ENCODE results near the gene ADGRL4.

The ADGRL4 gene

DNA sequence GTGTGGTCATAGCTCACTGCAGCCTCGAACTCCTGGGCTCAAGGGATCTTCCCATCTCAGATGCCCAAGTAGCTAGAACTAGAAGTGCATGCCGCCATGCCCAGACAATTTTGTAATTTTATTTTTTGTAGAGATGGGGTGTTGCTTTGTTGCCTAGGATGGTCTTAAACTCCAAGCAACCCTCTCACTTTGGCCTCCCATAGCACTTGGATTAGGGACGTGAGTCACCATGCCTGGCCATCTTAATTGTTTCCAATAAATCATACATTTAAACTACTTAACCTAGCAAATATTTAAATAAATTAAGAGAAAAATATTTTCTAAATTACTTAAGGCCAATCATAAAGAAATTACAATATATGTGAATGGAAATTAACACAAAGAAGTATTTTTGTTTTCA is 35.1 kb upstream of the ADGRL4 start:
- TF ChIP-seq, protein P1, sequence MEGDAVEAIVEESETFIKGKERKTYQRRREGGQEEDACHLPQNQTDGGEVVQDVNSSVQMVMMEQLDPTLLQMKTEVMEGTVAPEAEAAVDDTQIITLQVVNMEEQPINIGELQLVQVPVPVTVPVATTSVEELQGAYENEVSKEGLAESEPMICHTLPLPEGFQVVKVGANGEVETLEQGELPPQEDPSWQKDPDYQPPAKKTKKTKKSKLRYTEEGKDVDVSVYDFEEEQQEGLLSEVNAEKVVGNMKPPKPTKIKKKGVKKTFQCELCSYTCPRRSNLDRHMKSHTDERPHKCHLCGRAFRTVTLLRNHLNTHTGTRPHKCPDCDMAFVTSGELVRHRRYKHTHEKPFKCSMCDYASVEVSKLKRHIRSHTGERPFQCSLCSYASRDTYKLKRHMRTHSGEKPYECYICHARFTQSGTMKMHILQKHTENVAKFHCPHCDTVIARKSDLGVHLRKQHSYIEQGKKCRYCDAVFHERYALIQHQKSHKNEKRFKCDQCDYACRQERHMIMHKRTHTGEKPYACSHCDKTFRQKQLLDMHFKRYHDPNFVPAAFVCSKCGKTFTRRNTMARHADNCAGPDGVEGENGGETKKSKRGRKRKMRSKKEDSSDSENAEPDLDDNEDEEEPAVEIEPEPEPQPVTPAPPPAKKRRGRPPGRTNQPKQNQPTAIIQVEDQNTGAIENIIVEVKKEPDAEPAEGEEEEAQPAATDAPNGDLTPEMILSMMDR (conservative IDR thresholded peaks at IDR 0.05), result no peak
- TF ChIP-seq ZFX (IDR thresholded peaks at IDR 0.05), result no peak
- H3K27ac ChIP-seq, result no peak overlapping the region

DNA sequence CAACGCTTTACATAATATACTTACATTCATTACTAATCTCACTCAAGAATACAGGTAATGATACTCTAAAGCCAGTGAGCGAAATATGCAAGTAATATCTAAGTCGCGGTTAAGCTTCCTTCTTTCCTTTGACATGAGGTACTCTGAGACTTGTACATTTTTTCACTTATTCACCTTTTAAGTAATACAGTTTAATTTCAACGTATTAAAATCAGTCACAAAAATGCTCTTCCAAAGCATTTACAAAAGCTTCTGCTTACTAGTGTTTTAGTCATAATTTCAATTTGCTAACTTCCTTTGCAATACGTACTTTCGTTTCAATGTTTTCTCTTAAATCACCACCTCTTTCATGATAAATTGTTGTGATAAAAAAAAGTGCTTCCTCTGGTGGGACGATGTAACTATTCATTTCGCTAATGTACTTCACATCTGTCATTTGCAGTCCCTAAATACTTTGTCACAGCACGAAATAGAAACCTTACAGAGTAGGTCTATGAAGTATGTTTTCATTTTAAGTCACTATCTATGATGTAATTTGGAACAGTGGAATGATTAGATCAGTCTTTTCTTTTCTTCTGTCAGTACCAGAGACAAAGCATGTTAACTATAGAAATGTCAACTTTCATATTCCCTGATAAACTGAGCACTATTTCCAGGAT is 34.0 kb upstream of the ADGRL4 start:
- H3K27ac ChIP-seq, result no peak overlapping the region
- no peak for TF ChIP-seq ZFX (IDR thresholded peaks at IDR 0.05)
- TF ChIP-seq, protein P1 (conservative IDR thresholded peaks at IDR 0.05), result no peak

DNA sequence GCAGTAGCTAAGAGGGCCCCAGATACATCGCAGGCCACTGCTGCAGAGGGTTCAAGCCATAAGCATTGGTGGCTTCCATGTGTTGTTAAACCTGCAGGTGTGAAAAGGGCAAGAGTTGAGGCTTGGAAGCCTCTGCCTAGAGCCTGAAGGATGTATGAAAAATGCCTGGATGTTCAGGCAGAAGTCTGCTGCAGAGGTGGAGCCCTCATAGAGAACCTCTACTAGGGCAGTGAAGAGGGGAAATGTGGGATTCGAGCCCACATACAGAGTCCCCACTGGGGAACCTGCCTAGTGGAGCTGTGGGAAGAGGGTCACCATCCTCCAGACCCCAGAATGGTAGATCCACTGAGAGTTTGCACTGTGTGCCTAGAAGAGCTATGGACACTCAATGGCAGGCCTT is 30.6 kb upstream of the ADGRL4 start:
- no peak overlapping the region for H3K27ac ChIP-seq
- TF ChIP-seq, protein P1 (conservative IDR thresholded peaks at IDR 0.05), result no peak
- no peak for TF ChIP-seq ZFX (IDR thresholded peaks at IDR 0.05)

DNA sequence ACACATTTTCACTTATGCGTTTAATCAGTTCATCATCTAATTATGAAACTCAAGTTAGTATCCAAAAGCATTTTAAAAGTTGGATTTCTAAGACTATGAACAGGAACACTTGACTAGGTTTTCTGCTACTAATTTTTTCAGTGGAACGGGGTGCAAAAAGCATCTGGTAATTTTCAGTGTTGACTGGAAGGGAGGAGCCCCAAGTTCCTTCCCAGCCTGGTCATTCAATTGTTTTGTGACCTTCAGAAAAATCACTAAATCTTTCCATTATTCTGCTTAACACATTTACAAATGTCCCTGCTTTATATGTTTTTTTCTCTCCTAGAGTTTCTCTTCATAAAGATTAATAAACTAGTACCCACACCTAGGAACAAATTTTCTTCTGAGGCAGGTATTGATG is 6.0 kb upstream of the ADGRL4 start:
- TF ChIP-seq ZFX (IDR thresholded peaks at IDR 0.05), result no peak
- TF ChIP-seq, protein P1 (conservative IDR thresholded peaks at IDR 0.05), result no peak
- H3K27ac ChIP-seq, result no peak overlapping the region

DNA sequence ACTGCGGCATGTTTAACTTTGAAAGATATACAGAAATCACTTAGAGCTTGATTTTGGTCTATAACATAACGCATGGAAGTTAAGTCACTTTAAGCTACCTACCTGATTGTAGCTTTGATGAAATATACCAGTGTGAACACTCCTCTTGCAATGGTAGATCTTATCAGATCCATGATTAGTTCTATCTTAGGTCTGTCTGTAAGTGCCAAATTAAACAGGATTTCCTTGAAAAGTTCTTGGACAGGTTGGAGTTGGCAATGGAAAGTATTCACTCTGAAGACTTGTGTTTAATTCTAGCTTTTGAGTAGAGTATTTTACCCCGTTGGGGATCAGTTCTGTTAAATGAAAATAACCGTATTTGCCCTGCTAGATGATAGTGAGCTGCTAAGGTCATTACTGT is 4.1 kb upstream of the ADGRL4 start:
- TF ChIP-seq ZFX (IDR thresholded peaks at IDR 0.05), result no peak
- TF ChIP-seq, protein P1 (conservative IDR thresholded peaks at IDR 0.05), result no peak
- peak overlapping the region; percentile 65 for H3K27ac ChIP-seq

DNA sequence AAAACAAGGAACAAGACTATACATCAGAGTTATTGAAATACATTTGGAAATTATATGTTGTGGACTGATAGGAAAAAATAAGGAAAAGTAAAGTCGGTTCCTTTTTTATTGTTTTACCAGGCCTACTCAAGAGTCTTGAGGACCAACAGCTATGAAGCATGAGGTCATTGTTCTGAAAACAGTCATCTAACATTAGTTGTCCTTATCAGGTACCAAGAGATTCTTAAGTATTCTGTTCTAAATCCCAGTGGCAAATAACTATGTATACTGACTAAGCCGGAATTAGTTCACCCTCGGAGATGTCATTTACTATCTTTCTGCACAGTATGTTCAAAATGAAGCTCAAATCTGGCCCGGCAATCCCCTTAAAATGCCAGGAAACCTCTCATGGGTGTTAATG is 585 bp downstream of the ADGRL4 start:
- no peak overlapping the region for H3K27ac ChIP-seq
- no peak for TF ChIP-seq ZFX (IDR thresholded peaks at IDR 0.05)
- TF ChIP-seq, protein P1 (conservative IDR thresholded peaks at IDR 0.05), result no peak

DNA sequence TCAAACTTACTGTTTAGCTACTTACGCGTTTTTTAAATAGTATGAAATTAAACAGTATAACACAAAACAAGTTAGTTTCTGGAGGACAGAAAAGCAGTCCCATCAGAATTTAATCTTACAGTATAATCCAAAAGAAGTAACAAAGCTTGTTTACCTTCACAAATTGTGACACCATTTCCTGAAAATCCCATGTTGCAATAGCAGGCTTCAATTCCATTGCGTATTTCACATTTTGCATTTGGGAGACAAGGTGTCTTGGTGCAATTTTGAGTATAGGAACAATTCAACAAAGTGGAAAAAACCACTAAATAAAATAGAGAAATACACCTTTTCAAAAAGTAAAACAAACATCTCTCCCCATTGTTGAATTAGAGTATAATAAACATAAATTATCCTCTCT is 1.6 kb downstream of the ADGRL4 start:
- no peak overlapping the region for H3K27ac ChIP-seq
- TF ChIP-seq ZFX (IDR thresholded peaks at IDR 0.05), result no peak
- TF ChIP-seq, protein P1 (conservative IDR thresholded peaks at IDR 0.05), result no peak

Measured in C4-2B (cell line).